H1 (cell line): ENCODE measurements around the gene ITGA6. TPM values are rescaled to one million over a fixed set of nuclear protein-coding genes. Genes with fewer than 3 reads are reported as not detected.

ENCODE experiments used
- NRF1 ChIP-seq: IDR thresholded peaks from 2 replicates; pipeline ENCODE4 v1.6.1; 2011; ENCODE audit warnings: mild to moderate bottlenecking, low read depth, low read length, improper control_type of control experiment
- PHF8 ChIP-seq: fragments of 200-600 bp; sonication (generic); conservative IDR thresholded peaks from 2 replicates; pipeline ENCODE4 v1.7.1; 2012; ENCODE audit warnings: low read depth, mild to moderate bottlenecking, inconsistent platforms, low read length, moderate library complexity
- POLR2A ChIP-seq, 2 experiments: IDR thresholded peaks; 1 replicate in 1 of 2; 2 replicates in 1 of 2; pipeline ENCODE4 v1.6.1; 2011; ENCODE audit warnings: low read depth in 2 of 2, low read length in 2 of 2, mild to moderate bottlenecking in 2 of 2; ENCODE audit errors: control extremely low read depth in 1 of 2
- POLR2AphosphoS5 ChIP-seq: IDR thresholded peaks from 2 replicates; pipeline ENCODE4 v1.6.1; 2011; ENCODE audit warnings: low read depth, low read length
- RBBP5 ChIP-seq: IDR thresholded peaks from 2 replicates; pipeline ENCODE4 v1.7.1; 2012; ENCODE audit warnings: low read depth, mild to moderate bottlenecking, inconsistent platforms, low read length, moderate library complexity, borderline replicate concordance
- TEAD4 ChIP-seq: IDR thresholded peaks from 2 replicates; pipeline ENCODE4 v1.6.1; 2012; ENCODE audit warnings: low read depth, low read length, inconsistent platforms, mixed read lengths
- polyA plus RNA-seq, 7 experiments: library from polyadenylated mRNA; depleted of rRNA in 3 of 7; stranded (reverse) in 5 of 7; unstranded in 2 of 7; fragments of >200 nt in 5 of 7; fragments of 200-250 nt in 2 of 7; gene quantifications; 1 replicate in 5 of 7; 2 replicates in 1 of 7; 4 replicates in 1 of 7; pipeline versions ENCODE4 v1.2.1 to v1.2.3, GENCODE V29; 2011 to 2013; ENCODE audit warnings: missing spikeins in 2 of 7, mixed read lengths in 2 of 7
- total RNA-seq: library from RNA; stranded (reverse); fragmentation: NEBNext Ultra II Directional; extraction: Animal tissue kit (Norgen Biotek cat#: 25700); gene quantifications from 2 replicates; pipeline ENCODE4 v1.2.1, GENCODE V29; 2021
- TF ChIP-seq, protein P1 (sequence below): IDR thresholded peaks from 2 replicates; pipeline ENCODE4 v1.6.1; 2011; ENCODE audit warnings: low read length, improper control_type of control experiment

The ITGA6 gene
- total and polyA plus RNA-seq, 2 of the 8 experiments (the other 6 are each of a cell fraction or from before 2014, with no cell fraction given): 26.9 to 118 TPM

DNA sequence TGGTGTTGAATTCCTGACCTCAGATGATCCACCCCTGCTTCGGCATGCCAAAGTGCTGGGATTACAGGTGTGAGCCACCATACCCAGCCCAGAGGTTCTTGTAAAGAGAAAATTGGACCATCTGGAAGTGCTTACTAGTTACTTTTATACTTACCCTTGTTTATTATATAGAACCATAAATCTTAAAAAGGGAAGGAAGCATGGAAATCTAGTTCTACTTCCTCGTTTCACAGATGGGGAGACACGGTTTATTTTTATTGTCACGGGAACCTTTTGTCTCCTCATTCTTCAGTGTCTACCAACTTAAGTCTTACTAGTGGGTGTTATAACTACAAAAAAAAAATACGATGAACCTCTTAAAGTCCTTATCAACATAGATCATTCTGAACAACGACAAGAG is 82.7 kb downstream of the ITGA6 start (continued):
- TF ChIP-seq PHF8 (no peak), POLR2AphosphoS5 (no peak), TEAD4 (no peak), NRF1 (no peak), RBBP5 (no peak), POLR2A (IDR thresholded peaks at IDR 0.05; ENCODE audit: control extremely low read depth in 1 of 2, low read depth in 2 of 2, low read length in 2 of 2) (no peak)
- TF ChIP-seq, protein P1, sequence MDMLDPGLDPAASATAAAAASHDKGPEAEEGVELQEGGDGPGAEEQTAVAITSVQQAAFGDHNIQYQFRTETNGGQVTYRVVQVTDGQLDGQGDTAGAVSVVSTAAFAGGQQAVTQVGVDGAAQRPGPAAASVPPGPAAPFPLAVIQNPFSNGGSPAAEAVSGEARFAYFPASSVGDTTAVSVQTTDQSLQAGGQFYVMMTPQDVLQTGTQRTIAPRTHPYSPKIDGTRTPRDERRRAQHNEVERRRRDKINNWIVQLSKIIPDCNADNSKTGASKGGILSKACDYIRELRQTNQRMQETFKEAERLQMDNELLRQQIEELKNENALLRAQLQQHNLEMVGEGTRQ: no peak
